Psoas muscle (tissue), 7 donors: ENCODE measurements around the gene EIF2B5. TPM values are rescaled to one million over a fixed set of nuclear protein-coding genes. Genes with fewer than 3 reads are reported as not detected.

Experiments used
- polyA plus RNA-seq, 3 donors: library from polyadenylated mRNA; stranded (reverse); fragments of 200-250 nt; gene quantifications; one replicate each; pipeline ENCODE4 v1.2.3, GENCODE V29; 2013
- total RNA-seq, 4 donors: library from RNA; stranded (reverse); fragmentation: NEBNext Ultra II Directional in 2 of 4; extraction: Animal tissue kit (Norgen Biotek cat#: 25700) in 2 of 4; gene quantifications; one replicate each; pipeline versions ENCODE4 v1.2.1 to v1.2.4, GENCODE V29; 2021 to 2023
- donor health status: healthy with polysubstance abuse.
- donor health status: DM: no; HTN: no; CAD: no; lungs with moderate emphysema.
- donor health status: Bipolar disorder and iron deficiency.
- donor health status: healthy.
- donor health status: DM: no; HTN: no; CAD: no.
- donor health status: DM: no; HTN: no; CAD: no.
- donor health status: DM: yes; HTN: yes; CAD: no.

The EIF2B5 gene
- total and polyA plus RNA-seq, 7 donors, result 44.0 to 101 (median 55.1) TPM

Other genes starting within 250 kb of the EIF2B5 start
- gene ABCC5, start 117.5 kb upstream of the EIF2B5 start, total RNA-seq, result 10 to 100 TPM; 34.4 to 94.2 (median 55.6) TPM
- gene ABCC5, start 117.5 kb upstream of the EIF2B5 start, polyA plus RNA-seq, result 10 to 100 TPM; 24.5 to 70.9 (median 61.1) TPM
- gene HTR3D, start 103.6 kb upstream of the EIF2B5 start, total RNA-seq, result not detected
- gene HTR3D, start 103.6 kb upstream of the EIF2B5 start, polyA plus RNA-seq, result not detected
- not detected for gene HTR3C, start 82.3 kb upstream of the EIF2B5 start, total RNA-seq
- not detected for gene HTR3C, start 82.3 kb upstream of the EIF2B5 start, polyA plus RNA-seq
- gene HTR3E, start 38.3 kb upstream of the EIF2B5 start, total RNA-seq, result not detected
- gene HTR3E, start 38.3 kb upstream of the EIF2B5 start, polyA plus RNA-seq, result under 1 TPM in 1 of 3 donors, not detected in 2; 0.01 TPM
- gene DVL3, start 20.0 kb downstream of the EIF2B5 start, total RNA-seq, result 10 to 100 TPM; 46.7 to 57.2 (median 47.7) TPM
- gene DVL3, start 20.0 kb downstream of the EIF2B5 start, polyA plus RNA-seq, result 10 to 100 TPM; 32.3 to 57.6 (median 36.1) TPM
- 100 to 1,000 TPM; 157 to 178 (median 165) TPM for gene AP2M1, start 39.5 kb downstream of the EIF2B5 start, total RNA-seq
- 100 to 1,000 TPM; 166 to 299 (median 285) TPM for gene AP2M1, start 39.5 kb downstream of the EIF2B5 start, polyA plus RNA-seq
- gene ABCF3, start 50.8 kb downstream of the EIF2B5 start, total RNA-seq, result 10 to 100 TPM; 44.1 to 93.0 (median 72.7) TPM
- gene ABCF3, start 50.8 kb downstream of the EIF2B5 start, polyA plus RNA-seq, result 100 to 1,000 TPM in 1 of 3 donors, 10 to 100 TPM in 2; 68.5 to 108 (median 79.3) TPM
- gene VWA5B2, start 94.2 kb downstream of the EIF2B5 start, total RNA-seq, result under 1 TPM in 1 of 4 donors, not detected in 3; 0.26 TPM
- gene VWA5B2, start 94.2 kb downstream of the EIF2B5 start, polyA plus RNA-seq, result under 1 TPM; 0.03 to 0.06 (median 0.04) TPM
- 10 to 100 TPM; 15.8 to 36.7 (median 28.8) TPM for gene ALG3, start 113.6 kb downstream of the EIF2B5 start, total RNA-seq
- gene ALG3, start 113.6 kb downstream of the EIF2B5 start, polyA plus RNA-seq, result 10 to 100 TPM; 37.5 to 93.7 (median 38.3) TPM
- gene EEF1AKMT4, start 114.3 kb downstream of the EIF2B5 start, total RNA-seq, result 1 to 10 TPM; 1.8 to 8.2 (median 6.2) TPM
- gene EEF1AKMT4, start 114.3 kb downstream of the EIF2B5 start, polyA plus RNA-seq, result 10 to 100 TPM in 2 of 3 donors, 1 to 10 TPM in 1; 9.0 to 25.5 (median 10.1) TPM
- not detected for gene CAMK2N2, start 126.2 kb downstream of the EIF2B5 start, total RNA-seq
- gene CAMK2N2, start 126.2 kb downstream of the EIF2B5 start, polyA plus RNA-seq, result under 1 TPM in 2 of 3 donors, not detected in 1; 0.01 to 0.52 TPM
- gene ECE2, start 140.7 kb downstream of the EIF2B5 start, total RNA-seq, result not detected
- gene ECE2, start 140.7 kb downstream of the EIF2B5 start, polyA plus RNA-seq, result not detected
- gene PSMD2, start 163.9 kb downstream of the EIF2B5 start, total RNA-seq, result 100 to 1,000 TPM; 338 to 440 (median 424) TPM
- 100 to 1,000 TPM; 344 to 898 (median 873) TPM for gene PSMD2, start 163.9 kb downstream of the EIF2B5 start, polyA plus RNA-seq
- gene EIF4G1, start 179.2 kb downstream of the EIF2B5 start, total RNA-seq, result 100 to 1,000 TPM; 448 to 726 (median 633) TPM
- gene EIF4G1, start 179.2 kb downstream of the EIF2B5 start, polyA plus RNA-seq, result 100 to 1,000 TPM; 395 to 787 (median 628) TPM
- 10 to 100 TPM; 12.6 to 20.3 (median 13.9) TPM for gene FAM131A, start 202.2 kb downstream of the EIF2B5 start, total RNA-seq
- gene FAM131A, start 202.2 kb downstream of the EIF2B5 start, polyA plus RNA-seq, result 10 to 100 TPM; 12.9 to 26.8 (median 20.2) TPM
- 1 to 10 TPM in 3 of 4 donors, under 1 TPM in 1; 0.64 to 2.3 (median 1.4) TPM for gene CLCN2, start 226.2 kb downstream of the EIF2B5 start, total RNA-seq
- gene CLCN2, start 226.2 kb downstream of the EIF2B5 start, polyA plus RNA-seq, result 1 to 10 TPM; 1.2 to 2.8 (median 2.0) TPM
- gene POLR2H, start 226.4 kb downstream of the EIF2B5 start, total RNA-seq, result 10 to 100 TPM; 21.2 to 33.2 (median 28.6) TPM
- 100 to 1,000 TPM in 1 of 3 donors, 10 to 100 TPM in 2; 41.6 to 117 (median 62.8) TPM for gene POLR2H, start 226.4 kb downstream of the EIF2B5 start, polyA plus RNA-seq
- gene THPO, start 242.8 kb downstream of the EIF2B5 start, total RNA-seq, result 1 to 10 TPM in 2 of 4 donors, under 1 TPM in 2; 0.79 to 3.0 (median 1.3) TPM
- 1 to 10 TPM in 1 of 3 donors, under 1 TPM in 2; 0.49 to 1.2 (median 0.55) TPM for gene THPO, start 242.8 kb downstream of the EIF2B5 start, polyA plus RNA-seq
- gene CHRD, start 244.7 kb downstream of the EIF2B5 start, total RNA-seq, result 10 to 100 TPM in 1 of 4 donors, 1 to 10 TPM in 3; 4.1 to 10.5 (median 6.3) TPM
- gene CHRD, start 244.7 kb downstream of the EIF2B5 start, polyA plus RNA-seq, result 1 to 10 TPM; 2.5 to 5.2 (median 5.1) TPM